ENCODE measurements around the gene P2RY4.
"Not testable (repeated sequence)": the region's sequence is repeated elsewhere in the genome, so short reads cannot be mapped to it uniquely, and the experiment has no call there.

The P2RY4 gene

GRCh38 chrX:70260104-70260503 is at the start of gene P2RY4:
Gene P2RY4 (minus strand): TSS chrX:70260204. CDS start chrX:70259624, 580 bp downstream.
- no peak for DNase-seq (ENCODE audit: low read depth)

- DNase-seq (ENCODE audit: low read depth) = peak; percentile 86
Observed at GRCh38 chrX:70301716-70302115, 41.7 kb upstream of the P2RY4 start.

- DNase-seq (ENCODE audit: low read depth) = peak; percentile 26
Observed at GRCh38 chrX:70293621-70294020, 33.6 kb upstream of the P2RY4 start.

- DNase-seq (ENCODE audit: low read depth) = peak; percentile 81
Observed at GRCh38 chrX:70292788-70293187, 32.8 kb upstream of the P2RY4 start.

GRCh38 chrX:70289793-70290770 is 30.1 kb upstream of the P2RY4 start, which contains the start of the genes KIF4A and PDZD11:
Gene KIF4A (plus strand): TSS chrX:70290104. CDS start chrX:70290459, 355 bp downstream.
Gene PDZD11 (minus strand): TSS chrX:70289927. CDS start chrX:70289341, 586 bp downstream.
- peak; percentile 77 for DNase-seq (ENCODE audit: low read depth)

- peak; percentile 21 for DNase-seq (ENCODE audit: low read depth)
Observed at GRCh38 chrX:70289168-70289792, 29.3 kb upstream of the P2RY4 start.

GRCh38 chrX:70281951-70282350 is 21.9 kb upstream of the P2RY4 start, which contains the start of gene RAB41:
Gene RAB41 (plus strand): TSS chrX:70282172. CDS start chrX:70282218, 46 bp downstream.
- DNase-seq (ENCODE audit: low read depth) = no peak

- DNase-seq (ENCODE audit: low read depth) = no peak
Observed at GRCh38 chrX:70280573-70280972, 20.6 kb upstream of the P2RY4 start.

- no peak for DNase-seq (ENCODE audit: low read depth)
Observed at GRCh38 chrX:70279081-70279480, 19.1 kb upstream of the P2RY4 start.

- DNase-seq (ENCODE audit: low read depth) = not testable (repeated sequence)
Observed at GRCh38 chrX:70274029-70274428, 14.0 kb upstream of the P2RY4 start.

GRCh38 chrX:70268034-70268433 is 8.0 kb upstream of the P2RY4 start, which contains the start of gene ARR3:
Gene ARR3 (plus strand): TSS chrX:70268334. CDS start chrX:70269386, 1,052 bp downstream.
- DNase-seq (ENCODE audit: low read depth) = no peak

GRCh38 chrX:70264784-70265183 is 4.8 kb upstream of the P2RY4 start:
- peak; percentile 46 for DNase-seq (ENCODE audit: low read depth)

GRCh38 chrX:70262952-70263567 is 3.1 kb upstream of the P2RY4 start:
- DNase-seq (ENCODE audit: low read depth) = peak; percentile 21

- no peak for DNase-seq (ENCODE audit: low read depth)
Observed at GRCh38 chrX:70257423-70258288, 2.3 kb downstream of the P2RY4 start.

GRCh38 chrX:70255452-70255851 is 4.6 kb downstream of the P2RY4 start:
- DNase-seq (ENCODE audit: low read depth) = no peak

GRCh38 chrX:70254909-70255308 is 5.1 kb downstream of the P2RY4 start:
- no peak for DNase-seq (ENCODE audit: low read depth)

GRCh38 chrX:70254063-70254400 is 6.0 kb downstream of the P2RY4 start:
- DNase-seq (ENCODE audit: low read depth) = no peak

GRCh38 chrX:70253377-70254062 is 6.5 kb downstream of the P2RY4 start:
- DNase-seq (ENCODE audit: low read depth) = no peak

- no peak for DNase-seq (ENCODE audit: low read depth)
Observed at GRCh38 chrX:70252491-70252890, 7.5 kb downstream of the P2RY4 start.

- DNase-seq (ENCODE audit: low read depth) = no peak
Observed at GRCh38 chrX:70247252-70247651, 12.8 kb downstream of the P2RY4 start.

GRCh38 chrX:70244881-70245280 is 15.1 kb downstream of the P2RY4 start:
- DNase-seq (ENCODE audit: low read depth) = no peak
